Activated CD8-positive, alpha-beta memory T cell treated with anti-CD3 and anti-CD28 coated beads, Interleukin-2, amount 50 U/mL, for 4 hours (primary cell): ENCODE results near the gene ZDHHC1.

Source experiments
- DNase-seq: peaks from one replicate; pipeline ENCODE4 v3.0.0-alpha.2; 2020

Gene ZDHHC1

GRCh38 chr16:67406111-67406971 lies 9.9 kb downstream of the ZDHHC1 start:
- no peak for DNase-seq

GRCh38 chr16:67405336-67405735 lies 10.9 kb downstream of the ZDHHC1 start:
- no peak for DNase-seq

GRCh38 chr16:67404740-67405226 lies 11.5 kb downstream of the ZDHHC1 start:
- DNase-seq: no peak

DNA sequence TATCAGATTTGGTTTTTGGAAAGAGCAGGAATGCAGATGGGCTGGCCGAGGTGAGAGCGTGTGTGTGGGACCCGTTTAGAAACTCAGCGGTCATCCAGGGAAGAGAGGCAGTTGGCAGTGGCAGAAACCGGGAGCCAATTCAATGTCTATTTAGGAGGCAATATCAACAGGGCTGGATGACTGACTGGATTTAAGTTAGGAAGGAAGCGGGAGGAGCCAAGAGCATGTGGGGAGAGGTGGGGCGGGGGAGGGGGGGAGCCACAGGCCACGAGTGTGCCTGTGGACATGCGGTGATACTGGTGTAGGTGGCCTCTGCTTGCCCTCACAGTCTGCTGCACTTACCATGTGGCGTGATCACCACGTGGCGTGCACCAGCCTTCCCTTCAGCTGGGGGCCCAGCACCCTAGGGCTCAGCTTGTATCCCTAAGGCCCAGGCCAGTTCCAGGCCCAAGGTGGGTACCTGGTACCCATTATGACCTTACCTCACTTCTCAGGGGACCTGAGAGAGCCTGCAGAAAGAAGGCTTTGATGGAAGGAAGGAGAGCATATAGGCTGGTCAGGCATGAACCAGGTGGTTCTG lies 12.2 kb downstream of the ZDHHC1 start:
- DNase-seq: no peak

GRCh38 chr16:67400901-67401300 lies 15.4 kb downstream of the ZDHHC1 start:
- DNase-seq: no peak

GRCh38 chr16:67399749-67400704 lies 16.2 kb downstream of the ZDHHC1 start:
- DNase-seq: no peak

- peak; percentile 38 for DNase-seq
These were observed 17.0 kb downstream of the ZDHHC1 start for GRCh38 chr16:67399218-67399733.

GRCh38 chr16:67398546-67399217 lies 17.6 kb downstream of the ZDHHC1 start:
- no peak for DNase-seq

DNA sequence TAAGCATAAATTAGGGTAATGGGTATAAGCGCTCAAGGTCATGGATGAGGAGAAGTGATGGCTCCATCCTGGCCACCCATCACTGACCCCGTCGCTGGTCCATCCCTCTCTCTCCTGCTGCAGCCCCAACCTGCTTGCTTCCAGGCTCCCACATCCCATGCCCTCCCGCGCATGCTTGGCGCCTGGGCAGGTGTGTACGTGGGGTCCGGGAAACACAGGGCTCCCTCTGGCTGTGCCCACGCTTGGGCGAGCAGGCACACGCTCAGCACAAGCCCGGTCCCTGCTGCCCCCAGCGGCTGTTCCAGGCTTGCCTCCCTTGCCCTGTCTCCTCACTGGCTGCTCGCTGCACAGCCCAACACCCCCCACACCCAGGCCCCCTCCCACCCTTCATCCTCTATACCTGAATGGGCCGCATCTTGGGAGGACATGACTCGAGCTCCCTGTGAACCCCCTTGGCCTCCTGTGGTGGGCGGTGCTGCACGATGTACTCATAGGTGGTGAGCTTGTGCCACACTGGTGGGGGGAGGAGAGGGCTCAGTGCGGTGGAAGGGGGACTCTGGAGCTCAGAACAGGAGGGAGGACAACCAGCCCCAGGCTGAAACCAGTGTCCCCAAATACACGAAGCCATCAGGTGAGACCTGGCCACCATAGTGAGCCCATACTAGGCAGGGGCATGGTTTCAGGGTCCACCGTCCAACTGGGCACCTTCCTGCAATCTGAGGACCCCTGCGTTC lies 18.3 kb downstream of the ZDHHC1 start:
- DNase-seq: no peak

DNA sequence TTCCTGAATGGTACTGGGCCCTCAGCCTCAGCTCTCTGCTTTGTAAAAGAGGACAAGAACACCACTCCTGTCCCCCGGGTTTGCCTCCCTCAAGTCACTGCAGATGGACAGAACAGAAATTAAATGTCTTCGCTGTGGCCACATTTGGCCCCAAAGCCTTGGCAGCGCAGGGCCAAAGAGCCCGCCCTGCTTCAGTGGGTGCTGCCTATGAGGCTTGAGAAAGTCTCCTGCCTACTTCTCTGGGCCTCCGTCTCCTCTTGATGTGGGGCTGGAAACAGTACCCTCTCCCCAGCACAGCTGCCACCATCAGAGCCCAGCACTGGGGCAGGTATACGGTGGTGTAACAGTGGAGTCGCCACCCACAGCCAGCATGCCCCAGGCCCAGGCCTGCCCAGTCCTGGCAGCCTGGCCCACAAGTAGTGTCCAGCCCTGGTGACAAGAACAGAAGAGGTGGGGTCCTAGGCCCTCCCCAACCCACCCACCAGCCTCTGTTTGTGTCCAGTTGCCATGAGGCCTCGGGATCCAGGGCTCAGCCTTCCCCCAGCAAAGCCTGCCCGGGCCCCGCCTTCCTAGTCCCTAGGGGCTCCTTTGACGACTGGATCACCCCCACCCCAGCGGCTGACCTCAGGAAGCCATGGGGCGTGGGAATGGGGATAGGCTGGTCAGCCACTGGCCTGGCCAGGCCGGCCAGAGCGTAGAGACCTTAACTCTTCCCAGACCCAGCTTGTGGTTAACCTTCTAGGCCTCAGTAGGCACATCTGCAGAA lies 19.1 kb downstream of the ZDHHC1 start:
- no peak for DNase-seq

DNA sequence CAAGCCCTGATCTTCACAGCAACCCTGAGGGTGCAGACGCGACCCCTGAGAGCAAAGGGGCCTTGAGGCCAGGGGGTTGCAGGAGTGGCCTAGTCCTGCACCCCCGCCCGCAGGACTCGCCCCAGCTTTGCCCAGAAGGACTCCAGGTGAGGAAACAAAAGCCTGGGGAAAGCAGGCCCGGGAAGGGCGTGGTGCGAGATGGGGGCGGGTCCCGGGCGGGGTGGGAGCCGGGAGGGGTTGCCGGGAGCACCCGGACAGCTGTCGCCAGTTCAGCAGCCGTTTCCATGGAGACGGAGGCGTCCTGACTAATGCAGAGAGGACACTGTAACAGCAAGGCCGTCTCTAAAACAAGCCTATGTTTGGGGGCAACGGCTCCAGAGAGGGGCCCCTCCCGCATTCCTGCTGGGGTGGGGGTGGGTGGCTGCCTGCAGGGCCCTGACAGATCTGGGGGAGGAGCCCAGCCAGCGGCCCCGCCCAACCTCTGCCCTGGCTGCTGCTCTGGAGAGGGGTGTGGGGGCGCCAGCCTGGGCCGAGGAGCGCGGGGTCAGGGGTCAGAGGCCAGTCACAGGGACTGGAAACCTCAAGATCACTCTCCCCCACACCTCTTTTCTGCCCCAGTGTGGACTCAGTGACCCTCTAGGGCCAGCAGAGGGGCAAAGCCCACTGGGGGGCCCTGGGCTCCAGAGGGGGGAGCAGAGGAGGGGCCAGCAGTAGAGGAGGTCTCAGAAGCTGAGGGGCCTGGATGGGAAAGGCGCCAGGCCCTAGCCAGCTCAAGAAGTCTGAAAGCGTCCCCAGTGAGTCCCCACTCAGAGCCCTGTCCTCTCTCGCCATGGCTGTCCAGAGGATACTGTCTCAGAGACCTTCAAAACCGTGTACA lies 19.9 kb downstream of the ZDHHC1 start:
- DNase-seq: no peak

DNA sequence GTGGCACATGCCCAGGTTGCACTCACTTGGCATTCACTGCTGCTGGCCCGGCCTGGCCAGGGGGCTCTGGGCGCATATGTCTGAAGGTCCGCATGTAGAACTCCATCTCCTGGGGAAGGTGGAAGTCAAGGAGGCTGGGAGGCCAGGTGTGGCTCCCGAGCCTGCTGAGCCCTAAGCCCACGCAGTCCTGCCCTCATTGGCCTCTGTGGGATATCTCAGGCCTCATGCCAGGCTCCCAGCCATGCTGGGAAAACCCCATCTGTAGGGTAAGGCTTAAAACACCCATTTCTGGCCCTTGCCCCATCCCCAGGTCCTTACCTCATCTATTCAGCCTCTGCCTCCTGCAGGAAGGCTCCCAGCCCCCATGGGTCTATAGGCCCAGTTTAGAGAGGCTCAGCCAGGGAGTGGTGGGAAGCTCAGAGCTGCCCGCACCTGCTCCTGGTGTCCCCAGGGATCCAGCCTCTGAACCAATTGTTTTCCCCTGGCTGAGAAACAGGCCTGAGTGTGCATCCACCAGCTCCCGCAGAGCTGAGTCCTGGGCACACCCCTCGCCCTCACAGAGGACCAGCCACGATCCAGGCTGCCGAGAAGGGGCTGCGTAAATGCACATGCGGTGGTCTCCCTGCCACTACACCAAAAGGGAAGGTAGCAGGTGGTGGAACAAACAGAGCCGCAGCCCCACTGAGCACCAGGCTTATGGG lies 20.7 kb downstream of the ZDHHC1 start:
- DNase-seq: no peak

GRCh38 chr16:67395105-67395457 lies 21.2 kb downstream of the ZDHHC1 start:
- no peak for DNase-seq

DNA sequence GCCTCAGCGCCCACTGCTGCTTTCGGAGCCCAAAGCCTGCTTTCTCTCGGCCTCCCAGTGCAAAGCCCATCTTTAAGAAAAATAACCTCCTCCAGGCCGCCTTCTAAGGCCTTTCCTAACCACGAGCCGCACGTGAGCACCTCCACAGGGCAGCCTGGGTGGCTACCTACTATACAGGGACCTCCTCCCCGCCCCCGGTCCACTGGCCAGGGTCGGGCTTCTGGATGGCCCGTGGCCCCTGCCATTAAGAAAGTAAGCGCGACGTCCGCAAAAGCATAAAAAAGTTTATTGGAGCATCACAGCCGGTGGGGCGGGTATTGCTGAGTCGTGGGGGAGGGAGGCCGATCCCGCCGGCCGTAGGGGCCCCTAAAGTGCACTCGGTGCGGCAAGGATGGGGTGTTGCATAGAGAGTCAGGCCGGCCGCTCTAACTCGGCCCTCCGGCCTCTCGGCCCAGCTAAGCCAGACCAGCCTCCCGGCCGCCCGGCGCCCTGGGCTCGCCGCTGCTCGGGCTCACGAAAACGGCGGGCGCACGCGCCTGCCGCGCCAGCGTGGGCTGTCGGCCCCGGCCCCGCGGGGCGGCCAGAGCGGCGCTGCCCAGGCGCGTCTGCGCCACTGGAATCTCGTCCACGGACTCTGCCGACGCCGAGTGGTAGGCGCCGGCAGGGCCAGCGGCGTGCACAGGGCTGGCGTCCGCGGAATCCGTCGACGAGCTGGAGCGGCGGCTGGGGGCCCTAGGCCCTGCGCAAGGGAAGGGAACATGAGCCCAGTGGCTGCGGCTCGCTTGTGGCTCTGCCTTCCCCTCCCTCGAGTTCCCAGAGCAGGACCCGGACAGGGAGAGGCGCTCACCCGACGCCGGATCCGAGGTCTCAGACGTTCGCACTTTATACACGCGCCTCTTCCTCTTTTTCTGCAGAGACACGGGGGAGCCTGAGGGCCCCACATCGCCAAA lies 21.8 kb downstream of the ZDHHC1 start:
- DNase-seq: no peak

GRCh38 chr16:67393788-67394154 lies 22.5 kb downstream of the ZDHHC1 start:
- no peak for DNase-seq

DNA sequence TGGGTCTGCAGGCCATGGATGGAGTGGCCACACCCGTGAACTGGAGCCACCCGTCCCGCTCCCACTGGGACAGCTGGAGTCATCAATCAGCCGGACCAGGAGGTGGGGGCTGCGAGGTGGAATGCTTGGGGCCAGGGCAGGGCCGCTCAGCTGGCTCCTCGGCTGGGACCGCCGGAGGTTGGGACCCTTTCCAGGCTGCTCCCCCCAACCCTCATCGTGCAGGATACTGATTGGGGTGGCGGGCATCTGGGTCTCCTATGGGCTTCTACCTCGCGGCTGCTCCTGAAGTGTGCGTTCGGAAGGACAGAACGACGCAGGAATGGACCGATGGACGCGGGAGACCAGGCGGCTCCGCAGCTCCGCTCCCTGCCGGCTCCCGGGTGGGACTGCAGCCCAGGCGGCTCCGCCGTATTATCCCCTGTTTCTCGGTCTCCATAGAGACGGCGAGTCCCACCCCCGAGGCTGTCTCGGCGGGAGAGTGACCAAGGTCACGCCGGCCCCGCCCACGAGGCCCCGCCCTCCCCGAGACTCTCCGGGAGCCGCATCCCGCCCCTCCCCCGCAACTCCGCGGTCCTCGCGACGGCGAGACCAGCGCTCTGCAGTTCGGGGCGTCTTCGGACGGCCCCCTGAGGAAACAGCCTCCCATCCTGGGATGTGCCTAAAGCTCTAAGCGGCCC lies 23.0 kb downstream of the ZDHHC1 start, which contains the start of gene TPPP3:
Gene TPPP3 (minus strand): TSS at position 388 of the 677 bp plus-strand sequence. CDS start 2,387 bp downstream, outside the sequence.
- no peak for DNase-seq
